Ascending aorta (tissue), 2 donors: Measurements from ENCODE around the gene RSPRY1. TPM values are rescaled to one million over a fixed set of nuclear protein-coding genes. Genes with fewer than 3 reads are reported as not detected.

Experiments
- DNase-seq, 2 donors: peaks; one replicate each; pipeline ENCODE4 v3.0.0-alpha.2; 2019; ENCODE audit warnings: low spot score in 2 of 2
- H3K27ac ChIP-seq, 2 donors: fragments of 200-600 bp; sonication (generic); one replicate each; pipeline ENCODE4 v1.5.1; 2016 to 2017; ENCODE audit warnings: mild to moderate bottlenecking in 1 of 2
- H3K27me3 ChIP-seq: fragments of 200-600 bp; sonication (generic); one replicate; pipeline ENCODE4 v1.5.1; 2017
- H3K36me3 ChIP-seq, 2 donors: fragments of 200-600 bp; sonication (generic); one replicate each; pipeline ENCODE4 v1.5.1; 2016
- H3K4me1 ChIP-seq, 2 donors: fragments of 200-600 bp; sonication (generic); one replicate each; pipeline ENCODE4 v1.5.1; 2016 to 2017; ENCODE audit warnings: mild to moderate bottlenecking in 1 of 2
- H3K4me3 ChIP-seq, 2 donors: fragments of 200-600 bp; sonication (generic); one replicate each; pipeline ENCODE4 v1.5.1; 2016 to 2017; ENCODE audit warnings: mild to moderate bottlenecking in 1 of 2
- H3K9me3 ChIP-seq, 2 donors: fragments of 200-600 bp; sonication (generic); one replicate each; pipeline ENCODE4 v1.5.1; 2016
- intact Hi-C: fragments of 100-400 bp; cut with DNase I; formaldehyde crosslinking; loops from one replicate; pipeline ENCODE4 v1.15.1; 2023
- total RNA-seq: library from RNA; depleted of rRNA; stranded (reverse); fragments of >200 nt; gene quantifications from one replicate; pipeline ENCODE4 v1.1.0, GENCODE V29; 2016
- TF ChIP-seq, protein P1 (sequence below), 3 experiments: fragments of 200-600 bp in 2 of 3; fragments of 450-650 bp in 1 of 3; sonication (generic) in 2 of 3; IDR thresholded peaks; one replicate each; pipeline ENCODE4 v1.5.1; 2016 to 2019; ENCODE audit warnings: antibody characterized with exemption in 3 of 3, mild to moderate bottlenecking in 1 of 3, moderate library complexity in 1 of 3

RSPRY1 gene
- total RNA-seq, 1 donor from 2014 or later: 29.3 TPM

- intact Hi-C loops: no loop called here
- peak in 1 of 2 donors; percentile 49 for DNase-seq
- H3K4me1 ChIP-seq: peaks cover 0 to 2% of the 10 kb centered on the region in 2 donors
- no peak overlapping the region for H3K27ac ChIP-seq
- H3K36me3 ChIP-seq: peaks cover 46 to 53% of the 10 kb centered on the region in 2 donors
- TF ChIP-seq, protein P1, sequence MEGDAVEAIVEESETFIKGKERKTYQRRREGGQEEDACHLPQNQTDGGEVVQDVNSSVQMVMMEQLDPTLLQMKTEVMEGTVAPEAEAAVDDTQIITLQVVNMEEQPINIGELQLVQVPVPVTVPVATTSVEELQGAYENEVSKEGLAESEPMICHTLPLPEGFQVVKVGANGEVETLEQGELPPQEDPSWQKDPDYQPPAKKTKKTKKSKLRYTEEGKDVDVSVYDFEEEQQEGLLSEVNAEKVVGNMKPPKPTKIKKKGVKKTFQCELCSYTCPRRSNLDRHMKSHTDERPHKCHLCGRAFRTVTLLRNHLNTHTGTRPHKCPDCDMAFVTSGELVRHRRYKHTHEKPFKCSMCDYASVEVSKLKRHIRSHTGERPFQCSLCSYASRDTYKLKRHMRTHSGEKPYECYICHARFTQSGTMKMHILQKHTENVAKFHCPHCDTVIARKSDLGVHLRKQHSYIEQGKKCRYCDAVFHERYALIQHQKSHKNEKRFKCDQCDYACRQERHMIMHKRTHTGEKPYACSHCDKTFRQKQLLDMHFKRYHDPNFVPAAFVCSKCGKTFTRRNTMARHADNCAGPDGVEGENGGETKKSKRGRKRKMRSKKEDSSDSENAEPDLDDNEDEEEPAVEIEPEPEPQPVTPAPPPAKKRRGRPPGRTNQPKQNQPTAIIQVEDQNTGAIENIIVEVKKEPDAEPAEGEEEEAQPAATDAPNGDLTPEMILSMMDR (IDR thresholded peaks at IDR 0.05): no peak
- no peak overlapping the region for H3K4me3 ChIP-seq
- no peaks in the 10 kb centered on the region for H3K9me3 ChIP-seq
- no peaks in the 10 kb centered on the region for H3K27me3 ChIP-seq
These were observed 69.7 kb downstream of the RSPRY1 start for GRCh38 chr16:57255686-57256415.

DNA sequence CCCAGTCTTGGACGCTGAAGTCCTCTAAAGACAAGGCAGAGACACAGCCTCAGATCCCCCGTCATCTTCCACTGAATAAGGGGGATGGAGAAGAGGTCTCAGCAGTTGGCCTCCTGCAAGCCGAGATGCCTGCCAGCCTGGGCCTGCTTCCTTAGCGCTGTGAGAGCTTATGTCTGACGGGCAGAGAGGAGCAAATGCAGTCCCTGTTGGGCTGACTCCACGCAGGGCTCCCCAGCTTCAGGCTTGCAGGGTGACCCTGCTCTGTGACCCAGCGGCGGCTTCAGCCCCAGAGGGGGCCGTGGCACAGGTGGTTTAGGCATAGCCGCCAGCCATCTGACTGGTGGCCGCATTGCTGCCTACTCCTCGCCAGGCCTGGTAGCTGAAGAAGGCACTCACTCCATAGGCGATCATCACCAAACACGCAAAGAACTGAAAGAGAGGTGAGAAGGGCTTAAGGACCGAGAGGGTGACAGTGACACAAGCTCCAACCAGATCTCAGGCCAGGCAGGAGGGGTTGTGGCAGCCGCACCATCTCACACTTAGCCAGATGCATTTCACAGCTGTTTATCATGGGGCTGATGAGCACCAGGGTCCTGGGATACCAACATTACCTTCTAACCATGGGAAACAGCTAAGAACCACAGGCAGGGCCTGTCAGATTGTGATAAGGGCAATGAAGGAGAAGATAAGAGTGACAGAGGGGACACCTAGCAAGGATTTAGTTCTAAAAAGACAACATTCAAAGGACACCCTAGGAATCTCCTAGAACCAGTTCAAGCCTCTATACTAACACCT is 70.7 kb downstream of the RSPRY1 start:
- peak in 1 of 2 donors; percentile 53 for DNase-seq
- no peaks in the 10 kb centered on the region for H3K9me3 ChIP-seq
- peaks cover 0 to 2% of the 10 kb centered on the region in 2 donors for H3K4me1 ChIP-seq
- TF ChIP-seq, protein P1 (IDR thresholded peaks at IDR 0.05): no peak
- H3K27ac ChIP-seq: no peak overlapping the region
- intact Hi-C loops: no loop called here
- peaks cover 37 to 44% of the 10 kb centered on the region in 2 donors for H3K36me3 ChIP-seq
- H3K4me3 ChIP-seq: no peak overlapping the region
- no peaks in the 10 kb centered on the region for H3K27me3 ChIP-seq

DNA sequence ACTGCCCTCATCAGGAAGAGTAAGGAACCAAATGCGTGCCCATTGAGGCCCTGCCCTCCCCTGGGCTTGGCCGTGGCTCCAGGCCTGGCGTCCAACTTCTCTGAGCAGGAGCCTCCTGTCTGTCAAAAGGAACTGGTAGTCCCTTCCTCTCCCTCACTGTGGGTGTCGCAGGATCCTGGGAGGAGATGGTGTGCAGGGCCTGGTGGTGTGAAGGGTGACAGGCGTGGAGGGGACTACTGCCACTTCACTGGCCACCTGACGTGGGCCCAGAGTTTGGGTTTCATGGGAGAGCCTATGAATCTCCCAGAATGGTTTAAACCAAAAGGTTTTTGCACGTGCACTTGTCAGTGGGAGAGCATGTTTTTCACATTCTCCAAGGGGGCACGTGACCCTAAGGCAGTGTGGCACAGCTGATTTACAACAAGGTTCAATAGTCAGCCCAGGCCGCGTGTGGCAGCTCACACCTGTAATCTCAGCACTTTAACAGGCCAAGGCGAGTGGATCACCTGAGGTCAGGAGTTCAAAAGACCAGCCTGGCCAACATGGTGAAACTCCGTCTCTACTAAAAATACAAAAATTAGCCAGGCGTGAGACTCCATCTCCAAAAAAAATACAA is 71.4 kb downstream of the RSPRY1 start:
- H3K36me3 ChIP-seq: peaks cover 29 to 36% of the 10 kb centered on the region in 2 donors
- H3K27ac ChIP-seq: no peak overlapping the region
- no peaks in the 10 kb centered on the region for H3K9me3 ChIP-seq
- no peak overlapping the region for H3K4me3 ChIP-seq
- intact Hi-C loops: no loop called here
- peaks cover 0 to 2% of the 10 kb centered on the region in 2 donors for H3K4me1 ChIP-seq
- H3K27me3 ChIP-seq: no peaks in the 10 kb centered on the region
- DNase-seq: peak in 1 of 2 donors; percentile 46
- TF ChIP-seq, protein P1 (IDR thresholded peaks at IDR 0.05): no peak

- H3K27ac ChIP-seq: no peak overlapping the region
- peak in 1 of 2 donors; percentile 49 for DNase-seq
- no peaks in the 10 kb centered on the region for H3K27me3 ChIP-seq
- intact Hi-C loops: no loop called here
- no peaks in the 10 kb centered on the region for H3K9me3 ChIP-seq
- peaks cover 0 to 2% of the 10 kb centered on the region in 2 donors for H3K4me1 ChIP-seq
- no peak overlapping the region for H3K4me3 ChIP-seq
- H3K36me3 ChIP-seq: peaks cover 23 to 28% of the 10 kb centered on the region in 2 donors
- TF ChIP-seq, protein P1 (IDR thresholded peaks at IDR 0.05): no peak
These were observed 72.2 kb downstream of the RSPRY1 start for GRCh38 chr16:57258226-57258909.

- Histone ChIP-seq H3K4me3 (no peak overlapping the region), H3K27ac (no peak overlapping the region), H3K9me3 (no peaks in the 10 kb centered on the region), H3K36me3 (peaks cover 18 to 22% of the 10 kb centered on the region in 2 donors), H3K4me1 (peaks cover 0 to 2% of the 10 kb centered on the region in 2 donors), H3K27me3 (no peaks in the 10 kb centered on the region)
- intact Hi-C loops: no loop called here
- TF ChIP-seq, protein P1 (IDR thresholded peaks at IDR 0.05): no peak
- peak in 1 of 2 donors; percentile 43 for DNase-seq
These were observed 72.9 kb downstream of the RSPRY1 start for GRCh38 chr16:57258910-57259475.
